Endothelial cell of umbilical vein (primary cell): ENCODE data around the gene ZNF280D.

Experiments used
- EZH2 ChIP-seq: IDR thresholded peaks from 2 replicates; pipeline ENCODE4 v1.6.1; 2012; ENCODE audit warnings: borderline replicate concordance, low read depth, mild to moderate bottlenecking, moderate library complexity, low read length, inconsistent platforms; ENCODE audit not compliant: severe bottlenecking
- GATA2 ChIP-seq: IDR thresholded peaks from 2 replicates; pipeline ENCODE4 v1.7.0; 2011; ENCODE audit warnings: low read depth, mild to moderate bottlenecking, moderate library complexity, mixed read lengths, low read length; ENCODE audit not compliant: insufficient read length, insufficient read depth
- JUN ChIP-seq: IDR thresholded peaks from 2 replicates; pipeline ENCODE4 v1.6.1; 2011; ENCODE audit warnings: borderline replicate concordance, low read depth; ENCODE audit not compliant: insufficient read length, insufficient read depth
- MYC ChIP-seq: IDR thresholded peaks from one replicate; pipeline ENCODE4 v1.6.1; 2011; ENCODE audit warnings: mild to moderate bottlenecking, low read depth, low read length
- POLR2A ChIP-seq: IDR thresholded peaks from 2 replicates; pipeline ENCODE4 v1.6.1; 2012; ENCODE audit warnings: low read depth, mild to moderate bottlenecking, control low read depth, low read length
- POLR2AphosphoS5 ChIP-seq: IDR thresholded peaks from 2 replicates; pipeline ENCODE4 v1.6.1; 2012; ENCODE audit warnings: low read depth, mild to moderate bottlenecking, control low read depth, low read length, moderate library complexity; ENCODE audit not compliant: insufficient read depth
- TF ChIP-seq, protein P1 (sequence below), 2 donors: IDR thresholded peaks; 1 replicate in 1 of 2; 2 replicates in 1 of 2; pipeline ENCODE4 v1.5.1; 2011; ENCODE audit warnings: low read length in 2 of 2, mild to moderate bottlenecking in 2 of 2, moderate library complexity in 2 of 2, control low read depth in 1 of 2, inconsistent platforms in 1 of 2, low read depth in 1 of 2; ENCODE audit not compliant: insufficient read depth in 1 of 2; ENCODE audit errors: extremely low read depth in 1 of 2
- TF ChIP-seq, protein P2 (sequence below): IDR thresholded peaks from 2 replicates; pipeline ENCODE4 v1.6.1; 2011; ENCODE audit not compliant: insufficient read depth, insufficient read length

DNA sequence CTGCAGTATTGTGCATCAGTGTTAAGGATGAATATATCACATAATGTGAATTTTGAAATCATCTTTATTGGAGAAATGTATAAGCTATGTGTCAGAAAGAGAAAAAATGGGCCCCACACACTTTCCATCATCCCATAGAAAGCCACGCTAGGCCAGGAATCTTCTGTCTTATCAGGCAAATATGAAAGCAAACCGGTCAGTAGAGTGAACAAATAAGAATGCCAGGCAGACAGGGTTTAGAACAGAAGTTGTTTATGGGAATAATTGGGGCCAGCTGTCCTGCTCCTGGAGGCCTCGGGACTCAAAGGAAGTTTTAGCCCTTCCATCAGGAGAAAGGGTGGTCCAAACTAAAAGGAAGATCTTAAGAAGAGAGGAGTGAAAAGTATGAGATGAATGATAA is 39.5 kb downstream of the ZNF280D start:
- no peak for TF ChIP-seq POLR2AphosphoS5
- TF ChIP-seq POLR2A, result no peak
- TF ChIP-seq, protein P1, sequence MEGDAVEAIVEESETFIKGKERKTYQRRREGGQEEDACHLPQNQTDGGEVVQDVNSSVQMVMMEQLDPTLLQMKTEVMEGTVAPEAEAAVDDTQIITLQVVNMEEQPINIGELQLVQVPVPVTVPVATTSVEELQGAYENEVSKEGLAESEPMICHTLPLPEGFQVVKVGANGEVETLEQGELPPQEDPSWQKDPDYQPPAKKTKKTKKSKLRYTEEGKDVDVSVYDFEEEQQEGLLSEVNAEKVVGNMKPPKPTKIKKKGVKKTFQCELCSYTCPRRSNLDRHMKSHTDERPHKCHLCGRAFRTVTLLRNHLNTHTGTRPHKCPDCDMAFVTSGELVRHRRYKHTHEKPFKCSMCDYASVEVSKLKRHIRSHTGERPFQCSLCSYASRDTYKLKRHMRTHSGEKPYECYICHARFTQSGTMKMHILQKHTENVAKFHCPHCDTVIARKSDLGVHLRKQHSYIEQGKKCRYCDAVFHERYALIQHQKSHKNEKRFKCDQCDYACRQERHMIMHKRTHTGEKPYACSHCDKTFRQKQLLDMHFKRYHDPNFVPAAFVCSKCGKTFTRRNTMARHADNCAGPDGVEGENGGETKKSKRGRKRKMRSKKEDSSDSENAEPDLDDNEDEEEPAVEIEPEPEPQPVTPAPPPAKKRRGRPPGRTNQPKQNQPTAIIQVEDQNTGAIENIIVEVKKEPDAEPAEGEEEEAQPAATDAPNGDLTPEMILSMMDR (IDR thresholded peaks at IDR 0.05; ENCODE audit: extremely low read depth in 1 of 2, insufficient read depth in 1 of 2, low read depth in 1 of 2, low read length in 2 of 2), result no peak
- TF ChIP-seq EZH2, result no peak
- TF ChIP-seq JUN, result no peak
- TF ChIP-seq, protein P2, sequence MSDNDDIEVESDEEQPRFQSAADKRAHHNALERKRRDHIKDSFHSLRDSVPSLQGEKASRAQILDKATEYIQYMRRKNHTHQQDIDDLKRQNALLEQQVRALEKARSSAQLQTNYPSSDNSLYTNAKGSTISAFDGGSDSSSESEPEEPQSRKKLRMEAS, result no peak
- TF ChIP-seq MYC, result no peak
- TF ChIP-seq GATA2, result no peak
